PC-3 (cell line): ENCODE measurements around the gene ARHGAP25. TPM values are rescaled to one million over a fixed set of nuclear protein-coding genes. Genes with fewer than 3 reads are reported as not detected.

ENCODE experiments used
- ATAC-seq: fragments of 200-7000 bp; cut with Tn5 transposase; 2 replicates; pipeline ENCODE4 v1.9.1; 2020; ENCODE audit warnings: mild to moderate bottlenecking, moderate library complexity
- BruUV-seq: library from RNA; stranded (reverse); fragments of 400-500 nt; replicated peaks from 2 replicates; lab custom pipeline; 2021; lab: Mats Ljungman, UMichigan
- CTCF ChIA-PET: fragments of 300-600 bp; sonication (Branson Sonifier 250); formaldehyde crosslinking; loops from one replicate; lab custom pipeline; 2022; ENCODE audit warnings: antibody characterized with exemption; lab: Charles Lee
- POLR2A ChIA-PET: fragments of 300-600 bp; sonication (Branson Sonifier 250); formaldehyde crosslinking; loops from one replicate; lab custom pipeline; 2022; ENCODE audit warnings: antibody characterized with exemption; ENCODE audit not compliant: unreplicated experiment; lab: Charles Lee
- DNase-seq: peaks from one replicate; pipeline ENCODE4 v3.0.0-alpha.2; 2015
- H2AFZ ChIP-seq: fragments of 300-600 bp; sonication (generic); 2 replicates; pipeline ENCODE4 v1.6.0; 2016; ENCODE audit warnings: antibody characterized with exemption, low read length
- H3F3A ChIP-seq: fragments of 300-600 bp; sonication (generic); one replicate; pipeline ENCODE4 v1.6.0; 2017; ENCODE audit warnings: antibody characterized with exemption, low read length, control low read depth, mild to moderate bottlenecking; ENCODE audit not compliant: unreplicated experiment
- H3K27ac ChIP-seq: fragments of 300-600 bp; sonication (generic); 2 replicates; pipeline ENCODE4 v1.5.1; 2016; ENCODE audit warnings: mild to moderate bottlenecking, low read length
- H3K27me3 ChIP-seq: fragments of 300-600 bp; sonication (generic); 2 replicates; pipeline ENCODE4 v1.6.1; 2016; ENCODE audit warnings: low read length, mixed read lengths
- H3K36me3 ChIP-seq: fragments of 300-600 bp; sonication (generic); 2 replicates; pipeline ENCODE4 v1.6.1; 2016; ENCODE audit warnings: low read depth, mixed run types, low read length, mixed read lengths
- H3K4me1 ChIP-seq: fragments of 300-600 bp; sonication (generic); 2 replicates; pipeline ENCODE4 v1.5.1; 2016; ENCODE audit warnings: low read length; ENCODE audit not compliant: insufficient read depth
- H3K4me2 ChIP-seq: fragments of 300-600 bp; sonication (generic); 2 replicates; pipeline ENCODE4 v1.6.0; 2016; ENCODE audit warnings: low read length
- H3K4me3 ChIP-seq: fragments of 300-600 bp; sonication (generic); 2 replicates; pipeline ENCODE4 v1.5.1; 2016; ENCODE audit warnings: mild to moderate bottlenecking, low read length, mixed read lengths
- H3K79me2 ChIP-seq: fragments of 300-600 bp; sonication (generic); 2 replicates; pipeline ENCODE4 v1.6.1; 2017; ENCODE audit warnings: low read length, mixed read lengths
- H3K9ac ChIP-seq: fragments of 300-600 bp; sonication (generic); 2 replicates; pipeline ENCODE4 v1.6.0; 2016; ENCODE audit warnings: mild to moderate bottlenecking, low read length
- H3K9me2 ChIP-seq: fragments of 300-600 bp; sonication (generic); replicated peaks from 2 replicates; pipeline ENCODE4 v1.6.1; 2016; ENCODE audit warnings: mixed run types, low read length, mixed read lengths
- H3K9me3 ChIP-seq: fragments of 300-600 bp; sonication (generic); 2 replicates; pipeline ENCODE4 v1.6.1; 2016; ENCODE audit warnings: low read length, mixed read lengths
- H4K20me1 ChIP-seq: fragments of 300-600 bp; sonication (generic); 2 replicates; pipeline ENCODE4 v1.6.1; 2016; ENCODE audit warnings: low read length, mixed read lengths
- EZH2 ChIP-seq: fragments of 300-600 bp; sonication (generic); IDR thresholded peaks from one replicate; pipeline ENCODE4 v1.6.1; 2017; ENCODE audit warnings: antibody characterized with exemption, mild to moderate bottlenecking, low read length; ENCODE audit not compliant: unreplicated experiment
- EZH2phosphoT487 ChIP-seq: fragments of 300-600 bp; sonication (generic); IDR thresholded peaks from 2 replicates; pipeline ENCODE4 v1.6.1; 2018; ENCODE audit warnings: mild to moderate bottlenecking, antibody characterized with exemption, low read length, borderline replicate concordance
- intact Hi-C: fragments of 100-400 bp; cut with micrococcal nuclease; formaldehyde crosslinking; loops from 2 replicates; pipeline ENCODE4 v1.9.0; 2023
- total RNA-seq: library from RNA; depleted of rRNA; stranded (reverse); fragments of >200 nt; gene quantifications from 2 replicates; pipeline ENCODE4 v1.2.3, GENCODE V29; 2014
- TF ChIP-seq, protein P1 (sequence below): fragments of 300-600 bp; sonication (generic); conservative IDR thresholded peaks from 2 replicates; pipeline ENCODE4 v1.5.1; 2017; ENCODE audit warnings: antibody characterized with exemption, low read depth, mild to moderate bottlenecking, low read length

Gene ARHGAP25
- total RNA-seq, 1 experiment from 2014 or later: not detected

GRCh38 chr2:68837164-68837860 is 102.7 kb downstream of the ARHGAP25 start:
- H3K4me3 ChIP-seq: no peak overlapping the region
- H3K79me2 ChIP-seq: no peaks in the 10 kb centered on the region
- H3K9me2 ChIP-seq: no peaks in the 10 kb centered on the region
- no peaks in the 10 kb centered on the region for H4K20me1 ChIP-seq
- no peak overlapping the region for H3K27ac ChIP-seq
- CTCF ChIA-PET: no interaction called here
- H3K9ac ChIP-seq: no peak overlapping the region
- no peak for TF ChIP-seq EZH2
- TF ChIP-seq, protein P1, sequence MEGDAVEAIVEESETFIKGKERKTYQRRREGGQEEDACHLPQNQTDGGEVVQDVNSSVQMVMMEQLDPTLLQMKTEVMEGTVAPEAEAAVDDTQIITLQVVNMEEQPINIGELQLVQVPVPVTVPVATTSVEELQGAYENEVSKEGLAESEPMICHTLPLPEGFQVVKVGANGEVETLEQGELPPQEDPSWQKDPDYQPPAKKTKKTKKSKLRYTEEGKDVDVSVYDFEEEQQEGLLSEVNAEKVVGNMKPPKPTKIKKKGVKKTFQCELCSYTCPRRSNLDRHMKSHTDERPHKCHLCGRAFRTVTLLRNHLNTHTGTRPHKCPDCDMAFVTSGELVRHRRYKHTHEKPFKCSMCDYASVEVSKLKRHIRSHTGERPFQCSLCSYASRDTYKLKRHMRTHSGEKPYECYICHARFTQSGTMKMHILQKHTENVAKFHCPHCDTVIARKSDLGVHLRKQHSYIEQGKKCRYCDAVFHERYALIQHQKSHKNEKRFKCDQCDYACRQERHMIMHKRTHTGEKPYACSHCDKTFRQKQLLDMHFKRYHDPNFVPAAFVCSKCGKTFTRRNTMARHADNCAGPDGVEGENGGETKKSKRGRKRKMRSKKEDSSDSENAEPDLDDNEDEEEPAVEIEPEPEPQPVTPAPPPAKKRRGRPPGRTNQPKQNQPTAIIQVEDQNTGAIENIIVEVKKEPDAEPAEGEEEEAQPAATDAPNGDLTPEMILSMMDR: peak; percentile 80
- DNase-seq: peak; percentile 65
- no peak overlapping the region for H3K4me2 ChIP-seq
- peak; percentile 86 for ATAC-seq
- peak overlapping the region; percentile 55 for H2AFZ ChIP-seq
- POLR2A ChIA-PET: no interaction called here
- no peaks in the 10 kb centered on the region for H3K27me3 ChIP-seq
- no peaks in the 10 kb centered on the region for H3K36me3 ChIP-seq
- BruUV-seq: no TSS peak
- peaks cover 6% of the 10 kb centered on the region for H3K4me1 ChIP-seq
- no peaks in the 10 kb centered on the region for H3K9me3 ChIP-seq
- no peaks in the 10 kb centered on the region for H3F3A ChIP-seq
- intact Hi-C loops: loop anchor here (1.0 to 5.0 kb wide), 4 partner anchors 85 to 374 kb away; no protein-coding TSS in a partner anchor

- Histone ChIP-seq H3K9me2 (no peaks in the 10 kb centered on the region), H3K4me2 (no peak overlapping the region), H3F3A (no peaks in the 10 kb centered on the region), H3K4me3 (no peak overlapping the region), H3K4me1 (0 out of 2 replicates have a peak, but pooled peaks cover 2% of the 10 kb centered on the region), H2AFZ (no peak overlapping the region), H3K9ac (no peak overlapping the region), H3K9me3 (no peaks in the 10 kb centered on the region), H3K27me3 (peaks cover 3% of the 10 kb centered on the region; the same call in 1 of the 2 replicates), H3K79me2 (no peaks in the 10 kb centered on the region), H4K20me1 (no peaks in the 10 kb centered on the region), H3K27ac (no peak overlapping the region), H3K36me3 (no peaks in the 10 kb centered on the region)
- ATAC-seq (no peak), DNase-seq (no peak)
- intact Hi-C loops: loop anchor here (1.0 to 5.0 kb wide), 4 partner anchors 86 to 375 kb away; no protein-coding TSS in a partner anchor
- CTCF ChIA-PET: interaction anchor here (0.9 kb wide), 1 partner anchor 86 kb away, joined by 5 read pairs; no protein-coding TSS in a partner anchor
- TF ChIP-seq EZH2 (no peak), EZH2phosphoT487 (no peak)
- TF ChIP-seq, protein P1: no peak
- POLR2A ChIA-PET: no interaction called here
- no TSS peak for BruUV-seq
Observed at GRCh38 chr2:68837861-68838341, 103.3 kb downstream of the ARHGAP25 start.

- H3F3A ChIP-seq: no peaks in the 10 kb centered on the region
- BruUV-seq: no TSS peak
- no peaks in the 10 kb centered on the region for H3K79me2 ChIP-seq
- no peak for TF ChIP-seq EZH2phosphoT487
- no peak for TF ChIP-seq EZH2
- TF ChIP-seq, protein P1: no peak
- H3K4me3 ChIP-seq: no peak overlapping the region
- H3K9me3 ChIP-seq: no peaks in the 10 kb centered on the region
- no peak overlapping the region for H3K9ac ChIP-seq
- DNase-seq (no peak), ATAC-seq (no peak)
- H3K27ac ChIP-seq: no peak overlapping the region
- peaks cover 11% of the 10 kb centered on the region for H3K27me3 ChIP-seq
- H3K36me3 ChIP-seq: no peaks in the 10 kb centered on the region
- intact Hi-C loops: loop anchor here (5.0 kb wide), 3 partner anchors 86 to 339 kb away; no protein-coding TSS in a partner anchor
- no peak overlapping the region for H3K4me2 ChIP-seq
- CTCF ChIA-PET: interaction anchor here (0.5 to 1.5 kb wide), 3 partner anchors 8 to 87 kb away, joined by 3 to 5 read pairs (median 4); no protein-coding TSS in a partner anchor
- H2AFZ ChIP-seq: no peak overlapping the region
- H4K20me1 ChIP-seq: no peaks in the 10 kb centered on the region
- no peaks in the 10 kb centered on the region for H3K9me2 ChIP-seq
- POLR2A ChIA-PET: no interaction called here
- no peaks in the 10 kb centered on the region for H3K4me1 ChIP-seq
Observed at GRCh38 chr2:68838641-68839040, 104.0 kb downstream of the ARHGAP25 start.
